Lower lobe of right lung (tissue), 2 donors: ENCODE results near the gene BABAM2. TPM values are rescaled to one million over a fixed set of nuclear protein-coding genes. Genes with fewer than 3 reads are reported as not detected.

Experiments used
- ATAC-seq, 2 donors: fragments of 200-7000 bp; cut with Tn5 transposase; one replicate each; pipeline ENCODE4 v1.9.1; 2020 to 2022; ENCODE audit warnings: mild to moderate bottlenecking in 2 of 2, moderate library complexity in 2 of 2
- DNase-seq: peaks from one replicate; pipeline ENCODE4 v3.0.0-alpha.2; 2020
- H3K27ac ChIP-seq: fragments of 200-600 bp; one replicate; pipeline ENCODE4 v1.8.0; 2022
- H3K27me3 ChIP-seq: fragments of 200-600 bp; one replicate; pipeline ENCODE4 v1.8.0; 2022; ENCODE audit warnings: low read depth
- H3K36me3 ChIP-seq: fragments of 200-600 bp; one replicate; pipeline ENCODE4 v1.8.0; 2022; ENCODE audit warnings: mild to moderate bottlenecking
- H3K4me1 ChIP-seq: fragments of 200-600 bp; one replicate; pipeline ENCODE4 v1.8.0; 2022
- H3K4me3 ChIP-seq: fragments of 200-600 bp; one replicate; pipeline ENCODE4 v1.8.0; 2022; ENCODE audit warnings: mild to moderate bottlenecking
- H3K9me3 ChIP-seq: fragments of 200-600 bp; one replicate; pipeline ENCODE4 v1.8.0; 2022
- intact Hi-C: fragments of 100-400 bp; cut with DNase I; formaldehyde crosslinking; loops from one replicate; pipeline ENCODE4 v1.11.0; 2022
- total RNA-seq: library from RNA; stranded (reverse); fragmentation: NEBNext Ultra II Directional; extraction: Animal tissue kit (Norgen Biotek cat#: 25700); gene quantifications from one replicate; pipeline ENCODE4 v1.2.1, GENCODE V29; 2021
- TF ChIP-seq, protein P1 (sequence below): fragments of 200-600 bp; IDR thresholded peaks from one replicate; pipeline ENCODE4 v1.8.0; 2022; ENCODE audit warnings: antibody characterized with exemption, mild to moderate bottlenecking
- donor health status: DM: no; HTN: yes; CAD: no; lungs with severe emphysema.

BABAM2 gene
- total RNA-seq, 1 donor from 2014 or later = 39.5 TPM

- Histone ChIP-seq H3K36me3 (no peaks in the 10 kb centered on the region), H3K4me1 (peaks cover 22% of the 10 kb centered on the region), H3K27me3 (no peaks in the 10 kb centered on the region), H3K27ac (no peak overlapping the region), H3K4me3 (no peak overlapping the region), H3K9me3 (no peaks in the 10 kb centered on the region)
- intact Hi-C loops = no loop called here
- DNase-seq (peak; percentile 23), ATAC-seq (no peak)
- TF ChIP-seq, protein P1, sequence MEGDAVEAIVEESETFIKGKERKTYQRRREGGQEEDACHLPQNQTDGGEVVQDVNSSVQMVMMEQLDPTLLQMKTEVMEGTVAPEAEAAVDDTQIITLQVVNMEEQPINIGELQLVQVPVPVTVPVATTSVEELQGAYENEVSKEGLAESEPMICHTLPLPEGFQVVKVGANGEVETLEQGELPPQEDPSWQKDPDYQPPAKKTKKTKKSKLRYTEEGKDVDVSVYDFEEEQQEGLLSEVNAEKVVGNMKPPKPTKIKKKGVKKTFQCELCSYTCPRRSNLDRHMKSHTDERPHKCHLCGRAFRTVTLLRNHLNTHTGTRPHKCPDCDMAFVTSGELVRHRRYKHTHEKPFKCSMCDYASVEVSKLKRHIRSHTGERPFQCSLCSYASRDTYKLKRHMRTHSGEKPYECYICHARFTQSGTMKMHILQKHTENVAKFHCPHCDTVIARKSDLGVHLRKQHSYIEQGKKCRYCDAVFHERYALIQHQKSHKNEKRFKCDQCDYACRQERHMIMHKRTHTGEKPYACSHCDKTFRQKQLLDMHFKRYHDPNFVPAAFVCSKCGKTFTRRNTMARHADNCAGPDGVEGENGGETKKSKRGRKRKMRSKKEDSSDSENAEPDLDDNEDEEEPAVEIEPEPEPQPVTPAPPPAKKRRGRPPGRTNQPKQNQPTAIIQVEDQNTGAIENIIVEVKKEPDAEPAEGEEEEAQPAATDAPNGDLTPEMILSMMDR = no peak
Measured at GRCh38 chr2:28350791-28351285, 460.3 kb downstream of the BABAM2 start.

- H3K27me3 ChIP-seq = no peaks in the 10 kb centered on the region
- H3K27ac ChIP-seq = no peak overlapping the region
- no peaks in the 10 kb centered on the region for H3K36me3 ChIP-seq
- TF ChIP-seq, protein P1 = no peak
- no peak for DNase-seq
- peaks cover 30% of the 10 kb centered on the region for H3K4me1 ChIP-seq
- no peak for ATAC-seq
- no peaks in the 10 kb centered on the region for H3K9me3 ChIP-seq
- no peak overlapping the region for H3K4me3 ChIP-seq
- intact Hi-C loops = no loop called here
Measured at GRCh38 chr2:28351621-28352020, 461.1 kb downstream of the BABAM2 start.

GRCh38 chr2:28352104-28352503, 461.6 kb downstream of the BABAM2 start:
- TF ChIP-seq, protein P1 = no peak
- Histone ChIP-seq H3K4me3 (no peak overlapping the region), H3K36me3 (no peaks in the 10 kb centered on the region), H3K27me3 (no peaks in the 10 kb centered on the region), H3K4me1 (peaks cover 34% of the 10 kb centered on the region), H3K27ac (no peak overlapping the region), H3K9me3 (no peaks in the 10 kb centered on the region)
- ATAC-seq (no peak), DNase-seq (peak; percentile 7)
- intact Hi-C loops = no loop called here

GRCh38 chr2:28352610-28353195, 462.2 kb downstream of the BABAM2 start:
- Histone ChIP-seq H3K4me1 (peaks cover 31% of the 10 kb centered on the region), H3K27ac (no peak overlapping the region), H3K4me3 (no peak overlapping the region), H3K36me3 (no peaks in the 10 kb centered on the region), H3K27me3 (no peaks in the 10 kb centered on the region), H3K9me3 (no peaks in the 10 kb centered on the region)
- ATAC-seq (no peak), DNase-seq (peak; percentile 30)
- intact Hi-C loops = no loop called here
- TF ChIP-seq, protein P1 = no peak

DNA sequence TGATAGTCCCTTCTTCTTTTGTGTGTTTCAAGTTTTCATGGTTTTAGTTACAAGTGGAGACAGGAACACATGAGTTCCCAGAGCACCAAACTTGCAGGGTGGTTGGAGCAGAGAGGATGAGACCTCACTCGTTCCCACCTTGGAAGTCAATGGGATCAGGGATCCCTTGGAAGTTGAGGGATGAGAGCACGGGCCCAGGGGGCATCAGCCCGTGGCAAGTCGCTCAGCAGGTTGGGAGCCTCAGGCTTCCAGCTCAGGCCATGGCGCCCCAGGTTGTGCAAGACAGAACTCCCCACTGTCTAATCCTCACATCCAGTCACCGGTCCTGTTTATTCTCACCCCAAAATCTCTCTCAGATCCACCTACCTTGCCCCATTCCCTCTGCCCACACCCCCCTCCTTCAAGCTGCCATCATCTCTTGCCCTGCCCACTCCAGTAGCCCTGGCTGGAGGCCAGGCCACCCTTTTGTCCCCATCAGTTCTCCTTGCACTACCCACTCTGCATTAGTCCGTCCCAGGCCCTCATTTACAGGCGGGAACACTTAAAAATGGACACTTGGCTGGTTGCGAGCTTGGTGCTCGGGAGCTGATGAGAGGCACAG, 464.5 kb downstream of the BABAM2 start:
- Histone ChIP-seq H3K4me1 (peaks cover 36% of the 10 kb centered on the region), H3K27ac (peak overlapping the region; percentile 69), H3K27me3 (no peaks in the 10 kb centered on the region), H3K4me3 (no peak overlapping the region), H3K9me3 (no peaks in the 10 kb centered on the region), H3K36me3 (no peaks in the 10 kb centered on the region)
- DNase-seq = peak; percentile 33
- TF ChIP-seq, protein P1 = no peak
- intact Hi-C loops = no loop called here
- ATAC-seq = no peak
